Liver (tissue), 9 donors: Measurements from ENCODE around the gene PRCC. TPM values are rescaled to one million over a fixed set of nuclear protein-coding genes. Genes with fewer than 3 reads are reported as not detected.

Experiments used
- DNase-seq: peaks from one replicate; pipeline ENCODE4 v3.0.0-alpha.2; 2017; ENCODE audit warnings: low spot score
- H3K27ac ChIP-seq, 2 donors: one replicate each; pipeline ENCODE4 v1.7.0; 2013; ENCODE audit warnings: inconsistent platforms in 2 of 2, low read length in 2 of 2, control low read depth in 1 of 2, low read depth in 1 of 2, mild to moderate bottlenecking in 1 of 2
- H3K27me3 ChIP-seq, 4 donors: one replicate each; pipeline versions ENCODE4 v1.6.1 to v1.7.0; 2013; ENCODE audit warnings: low read length in 3 of 4, inconsistent platforms in 1 of 4, mild to moderate bottlenecking in 1 of 4, moderate library complexity in 1 of 4; ENCODE audit not compliant: control insufficient read depth in 4 of 4, insufficient read depth in 4 of 4
- H3K36me3 ChIP-seq, 4 donors: one replicate each; pipeline versions ENCODE4 v1.6.1 to v1.7.0; 2013; ENCODE audit warnings: low read length in 3 of 4, mild to moderate bottlenecking in 3 of 4, low read depth in 1 of 4, moderate library complexity in 1 of 4; ENCODE audit not compliant: control insufficient read depth in 4 of 4, insufficient read depth in 3 of 4
- H3K4me1 ChIP-seq, 4 donors: one replicate each; pipeline versions ENCODE4 v1.6.1 to v1.7.0; 2013; ENCODE audit warnings: low read length in 3 of 4, mild to moderate bottlenecking in 3 of 4, moderate library complexity in 1 of 4; ENCODE audit not compliant: control insufficient read depth in 4 of 4, insufficient read depth in 4 of 4
- H3K4me3 ChIP-seq, 3 donors: one replicate each; pipeline versions ENCODE4 v1.6.1 to v1.7.0; 2013; ENCODE audit warnings: low read length in 3 of 3, control low read depth in 1 of 3, low read depth in 1 of 3, mild to moderate bottlenecking in 1 of 3
- H3K9ac ChIP-seq, 2 donors: one replicate each; pipeline ENCODE4 v1.7.0; 2013; ENCODE audit warnings: low read length in 2 of 2, mild to moderate bottlenecking in 2 of 2, moderate library complexity in 2 of 2, control low read depth in 1 of 2, low read depth in 1 of 2
- H3K9me3 ChIP-seq, 4 donors: one replicate each; pipeline versions ENCODE4 v1.6.1 to v1.7.0; 2013; ENCODE audit warnings: low read length in 3 of 4; ENCODE audit not compliant: control insufficient read depth in 4 of 4
- EGR1 ChIP-seq, 2 donors: IDR thresholded peaks; 2 replicates each; pipeline ENCODE4 v1.6.1; 2016 to 2018; ENCODE audit warnings: antibody characterized with exemption in 2 of 2, low read depth in 2 of 2
- FOXA1 ChIP-seq: IDR thresholded peaks from 2 replicates; pipeline ENCODE4 v1.6.1; 2016; ENCODE audit warnings: antibody characterized with exemption
- FOXA2 ChIP-seq: IDR thresholded peaks from 2 replicates; pipeline ENCODE4 v1.6.1; 2016; ENCODE audit warnings: antibody characterized with exemption
- GABPA ChIP-seq, 2 donors: IDR thresholded peaks in 1 of 2; conservative IDR thresholded peaks in 1 of 2; 2 replicates each; pipeline ENCODE4 v1.6.1; 2016; ENCODE audit warnings: antibody characterized with exemption in 2 of 2, mild to moderate bottlenecking in 1 of 2, moderate library complexity in 1 of 2
- HNF4A ChIP-seq, 2 donors: conservative IDR thresholded peaks; 2 replicates each; pipeline ENCODE4 v1.6.1; 2016; ENCODE audit warnings: antibody characterized with exemption in 2 of 2, mild to moderate bottlenecking in 2 of 2
- HNF4G ChIP-seq: IDR thresholded peaks from 2 replicates; pipeline ENCODE4 v1.6.1; 2016; ENCODE audit warnings: antibody characterized with exemption
- JUND ChIP-seq, 2 donors: IDR thresholded peaks; 2 replicates each; pipeline ENCODE4 v1.6.1; 2016; ENCODE audit warnings: antibody characterized with exemption in 2 of 2
- NR2F2 ChIP-seq: IDR thresholded peaks from 2 replicates; pipeline ENCODE4 v1.6.1; 2016; ENCODE audit warnings: antibody characterized with exemption
- RAD21 ChIP-seq, 2 donors: IDR thresholded peaks; 2 replicates each; pipeline ENCODE4 v1.6.1; 2016; ENCODE audit warnings: antibody characterized with exemption in 2 of 2, mild to moderate bottlenecking in 2 of 2
- RXRA ChIP-seq, 2 donors: IDR thresholded peaks; 2 replicates each; pipeline ENCODE4 v1.6.1; 2017 to 2018; ENCODE audit warnings: antibody characterized with exemption in 2 of 2, mild to moderate bottlenecking in 1 of 2
- SP1 ChIP-seq: IDR thresholded peaks from 2 replicates; pipeline ENCODE4 v1.6.1; 2018; ENCODE audit warnings: antibody characterized with exemption, mild to moderate bottlenecking
- TAF1 ChIP-seq: conservative IDR thresholded peaks from 2 replicates; pipeline ENCODE4 v1.6.1; 2016; ENCODE audit warnings: antibody characterized with exemption, mild to moderate bottlenecking
- YY1 ChIP-seq: IDR thresholded peaks from 2 replicates; pipeline ENCODE4 v1.6.1; 2016; ENCODE audit warnings: antibody characterized with exemption, mild to moderate bottlenecking
- WGBS: extraction: QIAGEN DNeasy Blood & Tissue Kit; methylation state at CpG from one replicate; pipeline ENCODE4 v1.1.7; 2013; 5-methylcytosine and 5-hydroxymethylcytosine counted together
- polyA plus RNA-seq, 2 donors: library from polyadenylated mRNA; stranded (reverse) in 1 of 2; unstranded in 1 of 2; fragments of 200-250 nt in 1 of 2; fragments of >200 nt in 1 of 2; fragmentation: Nextera tagmentation in 1 of 2; extraction: Ambion mirVana in 1 of 2; gene quantifications; one replicate each; pipeline versions ENCODE4 v1.2.1 to v1.2.3, GENCODE V29; 2013 to 2015
- total RNA-seq, 2 donors: library from RNA; depleted of rRNA; stranded (reverse); fragments of >200 nt; gene quantifications; one replicate each; pipeline ENCODE4 v1.2.3, GENCODE V29; 2014
- TF ChIP-seq, protein P1 (sequence below): IDR thresholded peaks from 2 replicates; pipeline ENCODE4 v1.6.1; 2016; ENCODE audit warnings: antibody characterized with exemption, mild to moderate bottlenecking
- TF ChIP-seq, protein P2 (sequence below): IDR thresholded peaks from 2 replicates; pipeline ENCODE4 v1.6.1; 2016; ENCODE audit warnings: antibody characterized with exemption
- TF ChIP-seq, protein P3 (sequence below): fragments of 150-350 bp; IDR thresholded peaks from 2 replicates; pipeline ENCODE4 v1.5.1; 2017; ENCODE audit warnings: improper control_type of control experiment, low read depth, low read length; ENCODE audit not compliant: missing input control
- TF ChIP-seq, protein P4 (sequence below): IDR thresholded peaks from 2 replicates; pipeline ENCODE4 v1.6.1; 2016; ENCODE audit warnings: antibody characterized with exemption
- TF ChIP-seq, protein P5 (sequence below): IDR thresholded peaks from 2 replicates; pipeline ENCODE4 v1.6.1; 2016; ENCODE audit warnings: antibody characterized with exemption
- donor health status: healthy.
- donor health status: healthy.
- donor health status: healthy.
- donor health status: healthy.
- donor health status: healthy.

The PRCC gene
- total and polyA plus RNA-seq, 4 donors = 8.8 to 19.3 (median 14.3) TPM

DNA sequence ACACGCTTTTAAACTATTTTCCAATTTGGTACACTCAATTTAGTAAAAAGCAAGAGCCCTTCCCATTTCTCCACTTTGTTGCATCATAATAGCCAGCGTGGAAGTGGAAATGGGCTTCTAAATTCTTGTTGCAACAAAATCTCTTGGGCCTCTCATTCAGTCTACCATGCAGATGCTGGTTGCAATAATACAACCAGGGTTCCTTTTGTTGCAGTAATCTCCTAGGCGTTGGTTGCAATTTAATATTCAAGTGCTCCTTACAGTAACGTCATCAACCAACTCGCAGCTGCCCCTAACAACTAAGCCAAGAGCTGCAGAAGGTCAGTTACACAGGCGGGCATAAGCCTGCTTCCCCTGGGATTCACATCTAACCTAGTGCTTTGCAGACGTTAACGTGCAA is 13.1 kb upstream of the PRCC start:
- Histone ChIP-seq H3K9me3 (no peaks in the 10 kb centered on the region), H3K27ac (no peak overlapping the region), H3K4me1 (peaks cover 4 to 26% (median 21%) of the 10 kb centered on the region in 4 donors), H3K36me3 (no peaks in the 10 kb centered on the region), H3K4me3 (no peak overlapping the region), H3K27me3 (no peaks in the 10 kb centered on the region), H3K9ac (no peak overlapping the region)
- DNase-seq = no peak
- WGBS = 92% methylated on average over 8 of the region's 8 CpGs
- TF ChIP-seq EGR1 (IDR thresholded peaks at IDR 0.05; ENCODE audit: low read depth in 2 of 2) (no peak), SP1 (no peak), RXRA (IDR thresholded peaks at IDR 0.05) (no peak), JUND (IDR thresholded peaks at IDR 0.05) (no peak), YY1 (no peak), TAF1 (no peak), FOXA2 (no peak), HNF4G (no peak), HNF4A (conservative IDR thresholded peaks at IDR 0.05) (no peak), NR2F2 (no peak)
- TF ChIP-seq, protein P1, sequence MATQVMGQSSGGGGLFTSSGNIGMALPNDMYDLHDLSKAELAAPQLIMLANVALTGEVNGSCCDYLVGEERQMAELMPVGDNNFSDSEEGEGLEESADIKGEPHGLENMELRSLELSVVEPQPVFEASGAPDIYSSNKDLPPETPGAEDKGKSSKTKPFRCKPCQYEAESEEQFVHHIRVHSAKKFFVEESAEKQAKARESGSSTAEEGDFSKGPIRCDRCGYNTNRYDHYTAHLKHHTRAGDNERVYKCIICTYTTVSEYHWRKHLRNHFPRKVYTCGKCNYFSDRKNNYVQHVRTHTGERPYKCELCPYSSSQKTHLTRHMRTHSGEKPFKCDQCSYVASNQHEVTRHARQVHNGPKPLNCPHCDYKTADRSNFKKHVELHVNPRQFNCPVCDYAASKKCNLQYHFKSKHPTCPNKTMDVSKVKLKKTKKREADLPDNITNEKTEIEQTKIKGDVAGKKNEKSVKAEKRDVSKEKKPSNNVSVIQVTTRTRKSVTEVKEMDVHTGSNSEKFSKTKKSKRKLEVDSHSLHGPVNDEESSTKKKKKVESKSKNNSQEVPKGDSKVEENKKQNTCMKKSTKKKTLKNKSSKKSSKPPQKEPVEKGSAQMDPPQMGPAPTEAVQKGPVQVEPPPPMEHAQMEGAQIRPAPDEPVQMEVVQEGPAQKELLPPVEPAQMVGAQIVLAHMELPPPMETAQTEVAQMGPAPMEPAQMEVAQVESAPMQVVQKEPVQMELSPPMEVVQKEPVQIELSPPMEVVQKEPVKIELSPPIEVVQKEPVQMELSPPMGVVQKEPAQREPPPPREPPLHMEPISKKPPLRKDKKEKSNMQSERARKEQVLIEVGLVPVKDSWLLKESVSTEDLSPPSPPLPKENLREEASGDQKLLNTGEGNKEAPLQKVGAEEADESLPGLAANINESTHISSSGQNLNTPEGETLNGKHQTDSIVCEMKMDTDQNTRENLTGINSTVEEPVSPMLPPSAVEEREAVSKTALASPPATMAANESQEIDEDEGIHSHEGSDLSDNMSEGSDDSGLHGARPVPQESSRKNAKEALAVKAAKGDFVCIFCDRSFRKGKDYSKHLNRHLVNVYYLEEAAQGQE = no peak
- TF ChIP-seq, protein P2, sequence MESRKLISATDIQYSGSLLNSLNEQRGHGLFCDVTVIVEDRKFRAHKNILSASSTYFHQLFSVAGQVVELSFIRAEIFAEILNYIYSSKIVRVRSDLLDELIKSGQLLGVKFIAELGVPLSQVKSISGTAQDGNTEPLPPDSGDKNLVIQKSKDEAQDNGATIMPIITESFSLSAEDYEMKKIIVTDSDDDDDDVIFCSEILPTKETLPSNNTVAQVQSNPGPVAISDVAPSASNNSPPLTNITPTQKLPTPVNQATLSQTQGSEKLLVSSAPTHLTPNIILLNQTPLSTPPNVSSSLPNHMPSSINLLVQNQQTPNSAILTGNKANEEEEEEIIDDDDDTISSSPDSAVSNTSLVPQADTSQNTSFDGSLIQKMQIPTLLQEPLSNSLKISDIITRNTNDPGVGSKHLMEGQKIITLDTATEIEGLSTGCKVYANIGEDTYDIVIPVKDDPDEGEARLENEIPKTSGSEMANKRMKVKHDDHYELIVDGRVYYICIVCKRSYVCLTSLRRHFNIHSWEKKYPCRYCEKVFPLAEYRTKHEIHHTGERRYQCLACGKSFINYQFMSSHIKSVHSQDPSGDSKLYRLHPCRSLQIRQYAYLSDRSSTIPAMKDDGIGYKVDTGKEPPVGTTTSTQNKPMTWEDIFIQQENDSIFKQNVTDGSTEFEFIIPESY = no peak
- TF ChIP-seq, protein P3, sequence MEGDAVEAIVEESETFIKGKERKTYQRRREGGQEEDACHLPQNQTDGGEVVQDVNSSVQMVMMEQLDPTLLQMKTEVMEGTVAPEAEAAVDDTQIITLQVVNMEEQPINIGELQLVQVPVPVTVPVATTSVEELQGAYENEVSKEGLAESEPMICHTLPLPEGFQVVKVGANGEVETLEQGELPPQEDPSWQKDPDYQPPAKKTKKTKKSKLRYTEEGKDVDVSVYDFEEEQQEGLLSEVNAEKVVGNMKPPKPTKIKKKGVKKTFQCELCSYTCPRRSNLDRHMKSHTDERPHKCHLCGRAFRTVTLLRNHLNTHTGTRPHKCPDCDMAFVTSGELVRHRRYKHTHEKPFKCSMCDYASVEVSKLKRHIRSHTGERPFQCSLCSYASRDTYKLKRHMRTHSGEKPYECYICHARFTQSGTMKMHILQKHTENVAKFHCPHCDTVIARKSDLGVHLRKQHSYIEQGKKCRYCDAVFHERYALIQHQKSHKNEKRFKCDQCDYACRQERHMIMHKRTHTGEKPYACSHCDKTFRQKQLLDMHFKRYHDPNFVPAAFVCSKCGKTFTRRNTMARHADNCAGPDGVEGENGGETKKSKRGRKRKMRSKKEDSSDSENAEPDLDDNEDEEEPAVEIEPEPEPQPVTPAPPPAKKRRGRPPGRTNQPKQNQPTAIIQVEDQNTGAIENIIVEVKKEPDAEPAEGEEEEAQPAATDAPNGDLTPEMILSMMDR = no peak
- TF ChIP-seq, protein P4, sequence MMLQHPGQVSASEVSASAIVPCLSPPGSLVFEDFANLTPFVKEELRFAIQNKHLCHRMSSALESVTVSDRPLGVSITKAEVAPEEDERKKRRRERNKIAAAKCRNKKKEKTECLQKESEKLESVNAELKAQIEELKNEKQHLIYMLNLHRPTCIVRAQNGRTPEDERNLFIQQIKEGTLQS = no peak

DNA sequence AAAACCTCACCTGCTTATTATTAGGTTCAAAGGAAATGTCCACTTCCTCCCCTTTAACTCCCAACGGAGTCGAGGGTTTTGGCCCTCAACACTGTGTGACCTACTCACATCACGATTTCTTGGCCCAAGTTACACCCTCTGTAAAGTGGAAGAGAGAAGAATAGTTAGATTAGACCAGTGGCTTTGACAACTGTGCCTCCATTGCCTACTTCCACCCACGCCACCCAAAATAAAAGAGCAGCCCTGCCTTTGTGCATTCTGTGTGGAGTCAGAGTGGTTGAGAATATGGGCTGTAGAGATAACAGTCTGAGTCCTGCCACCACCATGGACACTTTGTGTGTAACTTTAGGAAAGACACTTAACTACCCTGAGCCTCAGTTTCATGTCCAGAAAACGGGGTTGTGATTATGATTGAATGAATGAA is 11.8 kb upstream of the PRCC start:
- Histone ChIP-seq H3K36me3 (no peaks in the 10 kb centered on the region), H3K27ac (no peak overlapping the region), H3K27me3 (no peaks in the 10 kb centered on the region), H3K9me3 (no peaks in the 10 kb centered on the region), H3K4me3 (no peak overlapping the region), H3K9ac (no peak overlapping the region), H3K4me1 (peaks cover 4 to 17% (median 13%) of the 10 kb centered on the region in 4 donors)
- no peak for DNase-seq
- 81% methylated on average over 5 of the region's 5 CpGs for WGBS
- TF ChIP-seq, protein P4 = no peak
- no peak for TF ChIP-seq FOXA1
- no peak for TF ChIP-seq FOXA2
- no peak for TF ChIP-seq GABPA (IDR thresholded peaks at IDR 0.05 in 1 of 2, conservative IDR thresholded peaks at IDR 0.05 in 1 of 2)
- TF ChIP-seq HNF4A (conservative IDR thresholded peaks at IDR 0.05) = no peak
- no peak for TF ChIP-seq RXRA (IDR thresholded peaks at IDR 0.05)
- TF ChIP-seq RAD21 (IDR thresholded peaks at IDR 0.05) = no peak
- TF ChIP-seq TAF1 = no peak
- TF ChIP-seq YY1 = no peak
- TF ChIP-seq, protein P5, sequence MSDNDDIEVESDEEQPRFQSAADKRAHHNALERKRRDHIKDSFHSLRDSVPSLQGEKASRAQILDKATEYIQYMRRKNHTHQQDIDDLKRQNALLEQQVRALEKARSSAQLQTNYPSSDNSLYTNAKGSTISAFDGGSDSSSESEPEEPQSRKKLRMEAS = no peak
- TF ChIP-seq SP1 = no peak
- no peak for TF ChIP-seq JUND (IDR thresholded peaks at IDR 0.05)
- TF ChIP-seq, protein P3 = no peak
- TF ChIP-seq NR2F2 = no peak
- TF ChIP-seq, protein P1 = no peak
- TF ChIP-seq HNF4G = no peak
